SW 1271 (cell line): ENCODE results near the gene CNTNAP2.
A peak's percentile ranks its signal among the peaks of the same experiment; 100 is the strongest.

ENCODE experiments used
- DNase-seq, 2 experiments: peaks; one replicate each; lab custom pipeline; 2025; lab: John Stamatoyannopoulos, UW

The CNTNAP2 gene

GRCh38 chr7:146116521-146117222, at the start of gene CNTNAP2:
TSS of gene CNTNAP2 (plus strand) at chr7:146116801. CDS start at chr7:146116877, 76 bp downstream.
- no peak for DNase-seq

- DNase-seq: no peak
Observed at GRCh38 chr7:146067880-146068279, 48.7 kb upstream of the CNTNAP2 start.

- DNase-seq: no peak
Observed at GRCh38 chr7:146074195-146074765, 42.3 kb upstream of the CNTNAP2 start.

GRCh38 chr7:146076344-146076743, 40.3 kb upstream of the CNTNAP2 start:
- no peak for DNase-seq

GRCh38 chr7:146084086-146084485, 32.5 kb upstream of the CNTNAP2 start:
- no peak for DNase-seq

GRCh38 chr7:146090023-146090645, 26.5 kb upstream of the CNTNAP2 start:
- peak in 1 of 2 experiments; percentile 32 for DNase-seq

GRCh38 chr7:146094356-146094755, 22.2 kb upstream of the CNTNAP2 start:
- DNase-seq: no peak

- DNase-seq: no peak
Observed at GRCh38 chr7:146096994-146097393, 19.6 kb upstream of the CNTNAP2 start.

- no peak for DNase-seq
Observed at GRCh38 chr7:146106319-146106718, 10.3 kb upstream of the CNTNAP2 start.

GRCh38 chr7:146112755-146113154, 3.8 kb upstream of the CNTNAP2 start:
- DNase-seq: no peak

- no peak for DNase-seq
Observed at GRCh38 chr7:146115548-146115850, 1.1 kb upstream of the CNTNAP2 start.

- DNase-seq: no peak
Observed at GRCh38 chr7:146115851-146116520, 615 bp upstream of the CNTNAP2 start.

- DNase-seq: no peak
Observed at GRCh38 chr7:146117576-146117975, 975 bp downstream of the CNTNAP2 start.

- DNase-seq: no peak
Observed at GRCh38 chr7:146119002-146119401, 2.4 kb downstream of the CNTNAP2 start.

GRCh38 chr7:146123715-146124114, 7.1 kb downstream of the CNTNAP2 start:
- no peak for DNase-seq

GRCh38 chr7:146126767-146127509, 10.3 kb downstream of the CNTNAP2 start:
- DNase-seq: no peak

- no peak for DNase-seq
Observed at GRCh38 chr7:146129296-146129695, 12.7 kb downstream of the CNTNAP2 start.

GRCh38 chr7:146129997-146130396, 13.4 kb downstream of the CNTNAP2 start:
- DNase-seq: no peak

- no peak for DNase-seq
Observed at GRCh38 chr7:146131701-146132100, 15.1 kb downstream of the CNTNAP2 start.

- no peak for DNase-seq
Observed at GRCh38 chr7:146136357-146136875, 19.8 kb downstream of the CNTNAP2 start.

GRCh38 chr7:146138926-146139325, 22.3 kb downstream of the CNTNAP2 start:
- DNase-seq: no peak
